Glutamatergic neuron (in vitro differentiated cells): ENCODE measurements around the gene DYRK2. TPM values are rescaled to one million over a fixed set of nuclear protein-coding genes. Genes with fewer than 3 reads are reported as not detected.
A peak's percentile ranks its signal among the peaks of the same experiment; 100 is the strongest.

Source experiments
- DNase-seq: peaks from one replicate; pipeline ENCODE4 v3.0.0; 2022
- H3K27ac Mint-ChIP-seq: one replicate; pipeline ENCODE4 v1.8.0; 2020; ENCODE audit warnings: mild to moderate bottlenecking, mixed read lengths, inconsistent platforms; ENCODE audit not compliant: unreplicated experiment
- H3K27me3 Mint-ChIP-seq: one replicate; pipeline ENCODE4 v1.8.0; 2020; ENCODE audit warnings: mild to moderate bottlenecking, moderate library complexity, mixed read lengths, inconsistent platforms; ENCODE audit not compliant: unreplicated experiment
- H3K36me3 Mint-ChIP-seq: one replicate; pipeline ENCODE4 v1.8.0; 2020; ENCODE audit warnings: mild to moderate bottlenecking, mixed read lengths, inconsistent platforms; ENCODE audit not compliant: unreplicated experiment
- H3K4me1 Mint-ChIP-seq: one replicate; pipeline ENCODE4 v1.8.0; 2020; ENCODE audit warnings: mild to moderate bottlenecking, low read depth, mixed read lengths, inconsistent platforms; ENCODE audit not compliant: unreplicated experiment
- H3K4me3 Mint-ChIP-seq: one replicate; pipeline ENCODE4 v1.8.0; 2020; ENCODE audit warnings: mild to moderate bottlenecking, mixed read lengths, inconsistent platforms; ENCODE audit not compliant: unreplicated experiment
- H3K9me3 Mint-ChIP-seq: one replicate; pipeline ENCODE4 v1.8.0; 2020; ENCODE audit warnings: mild to moderate bottlenecking, moderate library complexity, mixed read lengths, inconsistent platforms; ENCODE audit not compliant: unreplicated experiment
- total RNA-seq: library from RNA; stranded (reverse); fragmentation: NEBNext Ultra II Directional; extraction: Animal tissue kit (Norgen Biotek cat#: 25700); gene quantifications from one replicate; pipeline ENCODE4 v1.2.1, GENCODE V29; 2021; ENCODE audit not compliant: unreplicated experiment
- TF ChIP-seq, protein P1 (sequence below): fragments of 200-600 bp; sonication (generic); IDR thresholded peaks from one replicate; pipeline ENCODE4 v1.5.0; 2021; ENCODE audit not compliant: partially characterized antibody, unreplicated experiment

Gene DYRK2
- total RNA-seq, 1 donor from 2014 or later, result 70.9 TPM

DNA sequence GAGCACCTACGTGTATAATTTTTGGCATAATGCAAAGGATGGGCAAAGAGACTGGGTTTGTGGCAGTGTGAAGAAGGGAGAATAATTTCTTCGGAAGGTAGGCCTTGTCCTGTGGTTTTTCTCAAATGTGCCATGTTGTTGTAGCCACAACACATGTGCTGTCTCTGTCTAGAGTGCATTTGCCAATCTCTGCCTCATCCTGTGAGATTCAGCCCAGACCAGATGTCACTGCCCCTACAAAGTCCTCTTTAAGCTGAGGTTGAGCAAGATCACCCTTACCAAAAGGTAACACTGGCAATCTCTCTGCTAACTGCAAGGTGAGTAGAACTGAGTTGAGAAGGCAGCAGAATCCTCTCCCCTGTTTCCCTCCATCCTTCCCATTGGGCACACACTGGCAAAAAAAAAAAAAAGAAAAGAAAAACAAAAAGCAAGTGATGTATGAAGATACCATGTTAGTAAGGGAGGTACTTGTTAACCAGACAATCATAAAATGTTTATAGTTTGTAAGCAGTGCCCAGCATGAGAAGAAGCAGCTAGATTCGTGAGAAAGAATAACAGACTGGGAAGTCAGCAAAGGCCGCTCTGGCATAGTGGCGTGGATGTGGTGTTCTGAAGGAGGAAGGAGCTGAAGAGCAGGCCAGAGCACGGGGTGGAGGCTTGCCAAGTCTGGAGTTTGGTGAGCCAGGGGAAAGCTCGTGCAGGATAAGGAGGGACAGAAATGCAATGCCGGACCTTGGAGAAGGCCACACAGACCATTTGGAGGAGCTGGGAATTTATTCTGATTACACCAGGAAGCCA, 18.9 kb downstream of the DYRK2 start:
- Mint-ChIP-seq H3K4me3 (no peak overlapping the region), H3K27ac (peak overlapping the region; percentile 53), H3K27me3 (peaks cover 3% of the 10 kb centered on the region), H3K36me3 (peaks cover 11% of the 10 kb centered on the region), H3K9me3 (peaks cover 3% of the 10 kb centered on the region), H3K4me1 (peaks cover 27% of the 10 kb centered on the region)
- no peak for DNase-seq
- TF ChIP-seq, protein P1, sequence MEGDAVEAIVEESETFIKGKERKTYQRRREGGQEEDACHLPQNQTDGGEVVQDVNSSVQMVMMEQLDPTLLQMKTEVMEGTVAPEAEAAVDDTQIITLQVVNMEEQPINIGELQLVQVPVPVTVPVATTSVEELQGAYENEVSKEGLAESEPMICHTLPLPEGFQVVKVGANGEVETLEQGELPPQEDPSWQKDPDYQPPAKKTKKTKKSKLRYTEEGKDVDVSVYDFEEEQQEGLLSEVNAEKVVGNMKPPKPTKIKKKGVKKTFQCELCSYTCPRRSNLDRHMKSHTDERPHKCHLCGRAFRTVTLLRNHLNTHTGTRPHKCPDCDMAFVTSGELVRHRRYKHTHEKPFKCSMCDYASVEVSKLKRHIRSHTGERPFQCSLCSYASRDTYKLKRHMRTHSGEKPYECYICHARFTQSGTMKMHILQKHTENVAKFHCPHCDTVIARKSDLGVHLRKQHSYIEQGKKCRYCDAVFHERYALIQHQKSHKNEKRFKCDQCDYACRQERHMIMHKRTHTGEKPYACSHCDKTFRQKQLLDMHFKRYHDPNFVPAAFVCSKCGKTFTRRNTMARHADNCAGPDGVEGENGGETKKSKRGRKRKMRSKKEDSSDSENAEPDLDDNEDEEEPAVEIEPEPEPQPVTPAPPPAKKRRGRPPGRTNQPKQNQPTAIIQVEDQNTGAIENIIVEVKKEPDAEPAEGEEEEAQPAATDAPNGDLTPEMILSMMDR, result no peak

DNA sequence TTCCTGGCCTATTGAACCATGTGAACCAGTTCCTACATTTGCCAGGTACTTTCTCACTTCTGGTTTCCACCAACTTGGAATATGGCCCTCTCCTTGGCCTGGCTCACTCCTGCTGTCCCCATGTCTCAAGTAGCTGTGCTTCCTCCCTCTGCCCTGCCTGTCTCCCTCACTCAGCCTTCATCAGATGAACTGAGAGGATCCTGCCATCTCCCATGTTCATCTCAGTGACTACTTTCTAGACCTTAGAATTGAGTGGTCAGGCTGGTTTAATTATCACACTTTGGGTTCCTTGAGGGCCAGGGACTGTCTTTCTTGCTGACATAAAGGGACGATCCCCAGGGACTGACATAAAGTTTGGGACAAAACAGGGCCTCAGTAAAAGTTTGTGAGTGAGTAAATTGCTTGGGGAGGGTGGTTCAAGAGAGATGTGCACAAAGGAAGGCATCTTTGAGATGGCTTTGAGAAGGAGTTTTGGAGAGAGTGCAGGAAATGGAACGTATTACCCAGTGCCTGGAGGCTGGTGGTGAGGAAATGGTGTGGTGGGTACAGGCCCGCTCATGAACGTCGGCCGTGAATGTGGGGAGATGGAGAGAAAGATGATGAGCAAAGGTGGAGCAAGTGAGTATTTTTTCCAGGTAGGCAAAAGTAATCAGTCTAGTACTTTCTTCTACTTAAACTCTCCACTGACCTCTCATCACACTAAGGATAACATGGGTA, 20.8 kb downstream of the DYRK2 start:
- TF ChIP-seq, protein P1, result no peak
- no peak for DNase-seq
- Mint-ChIP-seq H3K27ac (no peak overlapping the region), H3K27me3 (peaks cover 3% of the 10 kb centered on the region), H3K4me3 (no peak overlapping the region), H3K4me1 (peaks cover 14% of the 10 kb centered on the region), H3K36me3 (peaks cover 28% of the 10 kb centered on the region), H3K9me3 (peaks cover 9% of the 10 kb centered on the region)

DNA sequence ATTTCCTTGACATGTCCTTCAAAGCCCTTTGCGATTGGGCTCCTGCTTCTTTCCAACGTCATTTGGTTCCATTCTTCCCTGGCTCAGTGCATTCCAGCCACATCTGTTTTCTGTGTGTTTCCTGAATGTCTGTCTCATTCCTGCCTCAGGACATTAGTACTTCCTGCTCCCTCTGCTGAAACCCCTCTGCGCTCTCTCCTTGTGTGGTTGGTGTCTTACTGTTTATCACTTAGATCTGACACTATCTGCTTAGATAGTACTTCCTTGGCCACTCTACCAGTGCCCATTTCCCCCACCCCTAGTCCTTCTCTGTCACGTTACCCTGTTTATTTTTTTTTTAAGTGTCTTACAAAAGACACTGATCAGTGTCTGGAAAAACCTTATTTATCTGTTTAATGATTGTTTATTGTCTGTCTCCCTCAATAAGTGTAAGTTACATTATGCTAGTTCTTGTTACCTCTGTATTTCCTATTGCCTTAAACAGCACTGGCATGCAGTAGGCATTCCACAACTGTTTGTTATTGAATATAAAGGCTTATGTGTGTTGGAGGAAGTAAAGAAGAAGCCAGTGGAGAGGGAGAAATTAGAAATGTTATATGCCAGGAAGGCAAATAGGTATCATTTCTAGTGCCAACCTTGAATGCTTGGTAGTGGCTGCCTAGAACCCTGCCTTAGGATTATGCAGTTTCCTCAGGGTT, 21.5 kb downstream of the DYRK2 start:
- Mint-ChIP-seq H3K36me3 (peaks cover 32% of the 10 kb centered on the region), H3K4me3 (no peak overlapping the region), H3K27ac (no peak overlapping the region)

DNA sequence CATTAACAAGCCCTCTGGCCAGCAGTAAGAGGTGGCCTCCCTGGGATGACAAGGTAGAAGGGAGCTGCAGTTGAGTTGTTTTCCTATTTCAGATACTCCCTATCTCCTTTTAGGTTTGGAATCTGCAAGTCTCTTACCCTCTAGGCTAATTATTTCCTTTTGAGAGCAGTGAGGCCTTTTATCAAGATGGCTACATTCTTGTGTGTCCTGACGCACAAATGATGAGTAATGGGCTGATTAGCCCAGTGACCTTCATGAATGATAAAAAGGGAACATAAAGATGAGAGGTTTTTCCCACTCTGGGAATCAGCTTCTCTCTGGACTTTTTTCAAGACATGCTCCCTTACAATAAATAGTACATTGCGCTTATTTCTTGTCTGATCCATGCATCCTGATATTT, 22.9 kb downstream of the DYRK2 start:
- Mint-ChIP-seq H3K27ac (no peak overlapping the region), H3K4me3 (no peak overlapping the region), H3K9me3 (peaks cover 9% of the 10 kb centered on the region), H3K36me3 (peaks cover 32% of the 10 kb centered on the region), H3K4me1 (peaks cover 10% of the 10 kb centered on the region), H3K27me3 (peaks cover 3% of the 10 kb centered on the region)
- TF ChIP-seq, protein P1, result no peak
- no peak for DNase-seq

More for the DNA sequence above, 21.5 kb downstream of the DYRK2 start:
- H3K9me3 Mint-ChIP-seq, result peaks cover 9% of the 10 kb centered on the region
- TF ChIP-seq, protein P1, result no peak
- DNase-seq, result no peak
- H3K27me3 Mint-ChIP-seq, result peaks cover 3% of the 10 kb centered on the region
- peaks cover 12% of the 10 kb centered on the region for H3K4me1 Mint-ChIP-seq
